GM19438 (cell line): ENCODE measurements around the gene ARHGEF17.

ENCODE experiments used
- ATAC-seq: cut with Tn5 transposase; IDR thresholded peaks from one replicate; pipeline ENCODE4 v1.9.1; 2021; ENCODE audit warnings: low read depth; ENCODE audit not compliant: unreplicated experiment

The ARHGEF17 gene

GRCh38 chr11:73291781-73292524 lies 16.1 kb upstream of the ARHGEF17 start:
- no peak for ATAC-seq

GRCh38 chr11:73292525-73292894 lies 15.6 kb upstream of the ARHGEF17 start:
- no peak for ATAC-seq

- ATAC-seq, result no peak
These were observed 14.6 kb upstream of the ARHGEF17 start for GRCh38 chr11:73293356-73293936.

GRCh38 chr11:73294604-73295003 lies 13.5 kb upstream of the ARHGEF17 start:
- no peak for ATAC-seq

- ATAC-seq, result no peak
These were observed 12.7 kb upstream of the ARHGEF17 start for GRCh38 chr11:73295241-73295995.

- ATAC-seq, result no peak
These were observed 12.1 kb upstream of the ARHGEF17 start for GRCh38 chr11:73295996-73296318.

GRCh38 chr11:73296501-73297230 lies 11.4 kb upstream of the ARHGEF17 start:
- ATAC-seq, result no peak

- no peak for ATAC-seq
These were observed 10.9 kb upstream of the ARHGEF17 start for GRCh38 chr11:73297231-73297590.

GRCh38 chr11:73297702-73298101 lies 10.4 kb upstream of the ARHGEF17 start:
- no peak for ATAC-seq

- no peak for ATAC-seq
These were observed 9.8 kb upstream of the ARHGEF17 start for GRCh38 chr11:73298233-73298632.

GRCh38 chr11:73299751-73300150 lies 8.3 kb upstream of the ARHGEF17 start:
- ATAC-seq, result no peak

- ATAC-seq, result no peak
These were observed 1.8 kb upstream of the ARHGEF17 start for GRCh38 chr11:73306069-73306841.

- no peak for ATAC-seq
These were observed 1.1 kb upstream of the ARHGEF17 start for GRCh38 chr11:73306977-73307322.

- ATAC-seq, result peak; percentile 62
These were observed 613 bp upstream of the ARHGEF17 start for GRCh38 chr11:73307323-73308002.

GRCh38 chr11:73308961-73309919 lies 1.2 kb downstream of the ARHGEF17 start:
- ATAC-seq, result no peak

- ATAC-seq, result no peak
These were observed 2.0 kb downstream of the ARHGEF17 start for GRCh38 chr11:73310076-73310475.

- no peak for ATAC-seq
These were observed 2.8 kb downstream of the ARHGEF17 start for GRCh38 chr11:73310661-73311393.

GRCh38 chr11:73311394-73311869 lies 3.4 kb downstream of the ARHGEF17 start:
- no peak for ATAC-seq
